LNCaP clone FGC (cell line): ENCODE results near the gene PDILT.

Experiments
- DNase-seq: peaks from one replicate; pipeline ENCODE4 v3.0.0-alpha.2; 2011; ENCODE audit warnings: low read depth
- H3K4me3 ChIP-seq: 2 replicates; pipeline ENCODE4 v1.5.1; 2011; ENCODE audit warnings: mild to moderate bottlenecking, low read depth, low read length, control low read depth
- CTCF ChIP-seq: IDR thresholded peaks from 2 replicates; pipeline ENCODE4 v1.5.1; 2012; ENCODE audit warnings: mild to moderate bottlenecking; ENCODE audit not compliant: control insufficient read depth, insufficient read depth; ENCODE audit errors: extremely low read depth

Gene PDILT

GRCh38 chr16:20402651-20403050 is 1.9 kb downstream of the PDILT start:
- no peak overlapping the region for H3K4me3 ChIP-seq
- DNase-seq: no peak
- no peak for TF ChIP-seq CTCF

- TF ChIP-seq CTCF: no peak
- no peak for DNase-seq
- H3K4me3 ChIP-seq: no peak overlapping the region
Measured at GRCh38 chr16:20401475-20402016, 3.0 kb downstream of the PDILT start.

DNA sequence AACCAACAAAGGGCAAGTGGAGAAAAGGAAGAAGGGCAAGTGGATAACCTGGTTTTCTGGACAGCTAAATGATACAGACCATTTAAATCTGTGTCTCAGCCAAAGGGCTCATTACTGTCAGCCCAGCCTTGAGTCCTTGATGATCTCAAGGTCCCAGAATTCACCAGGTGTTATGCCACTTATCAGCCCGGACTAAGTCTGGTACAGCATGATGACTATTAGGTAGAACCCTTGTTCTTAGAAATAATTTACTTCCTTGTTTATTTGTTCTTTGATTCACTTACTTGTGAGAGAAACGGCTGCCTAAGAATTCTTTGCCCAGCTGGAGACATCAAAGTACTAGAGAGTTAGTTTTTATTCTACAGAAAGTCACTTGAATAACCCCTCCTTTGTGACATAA is 3.5 kb downstream of the PDILT start:
- H3K4me3 ChIP-seq: no peak overlapping the region
- no peak for DNase-seq
- TF ChIP-seq CTCF: no peak

DNA sequence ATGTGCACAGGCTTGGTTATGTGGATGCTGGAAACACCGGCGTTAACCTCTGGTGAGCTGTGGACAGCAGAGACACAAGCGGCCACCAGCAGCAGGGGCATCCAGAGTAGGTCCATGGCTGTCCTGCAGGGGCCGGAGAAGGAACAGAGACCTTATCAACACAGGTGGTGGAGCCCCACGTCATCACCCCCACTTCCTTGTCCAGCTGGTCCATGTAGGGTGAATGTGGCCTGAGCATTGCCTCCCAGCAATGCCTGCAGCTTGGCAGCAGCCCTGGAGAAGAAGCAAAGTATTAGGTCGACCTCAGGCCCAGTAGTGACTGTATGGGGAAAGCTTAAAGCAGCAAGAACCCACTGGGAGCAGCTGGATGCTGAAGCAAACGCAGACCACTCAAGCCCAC is 5.4 kb downstream of the PDILT start:
- no peak overlapping the region for H3K4me3 ChIP-seq
- TF ChIP-seq CTCF: no peak
- DNase-seq: no peak

DNA sequence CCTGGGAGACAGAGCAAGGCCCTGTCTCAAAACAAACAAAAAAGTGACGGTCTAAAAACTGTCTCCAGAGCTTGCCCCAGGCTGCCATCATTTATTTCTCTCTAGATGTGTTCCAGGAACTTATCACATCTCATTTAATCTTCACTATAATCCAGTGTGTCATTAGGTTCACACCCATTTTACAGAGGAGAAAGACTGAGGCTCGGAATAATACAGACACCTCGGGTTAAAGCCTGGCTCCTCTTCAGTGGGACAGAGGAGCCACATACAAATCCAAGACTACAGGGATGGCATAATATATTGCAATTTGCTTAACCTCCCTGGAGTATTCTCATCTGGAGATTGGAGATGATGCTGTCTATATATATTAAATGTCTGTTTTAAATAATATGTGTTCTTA is 5.9 kb downstream of the PDILT start:
- no peak for DNase-seq
- H3K4me3 ChIP-seq: no peak overlapping the region
- TF ChIP-seq CTCF: no peak

DNA sequence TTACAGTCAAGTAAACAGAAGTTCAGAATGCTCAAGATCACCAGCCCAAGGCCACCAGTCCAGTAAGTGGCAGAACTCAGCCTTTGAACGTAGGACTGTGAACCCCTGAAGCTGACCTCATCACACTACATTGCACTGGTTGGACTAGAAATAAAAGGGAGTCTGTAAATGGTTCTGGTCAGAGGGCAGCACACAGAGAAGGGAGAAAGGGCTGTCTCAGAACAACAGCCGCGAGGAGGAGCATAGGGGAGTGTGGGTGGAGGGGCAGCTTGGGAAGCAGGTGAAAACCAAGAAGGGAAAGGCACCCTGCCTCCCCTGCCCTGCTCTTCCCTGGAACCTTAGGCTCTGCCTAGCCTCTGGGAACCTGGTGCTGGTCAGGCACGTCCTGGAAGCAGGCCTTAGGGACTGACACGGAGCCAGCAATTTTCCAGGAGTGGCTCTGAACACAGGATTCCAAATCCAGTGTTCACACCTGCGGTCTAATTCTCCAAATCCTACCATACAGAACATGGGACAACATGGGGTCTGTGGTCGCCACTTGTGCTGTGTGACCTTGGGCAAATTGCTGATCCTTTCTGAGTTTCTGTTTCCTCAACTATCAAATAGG is 7.0 kb downstream of the PDILT start:
- no peak for TF ChIP-seq CTCF
- no peak overlapping the region for H3K4me3 ChIP-seq
- no peak for DNase-seq
